HG02623 (cell line): ENCODE measurements around the gene IDI1.
"Not testable (repeated sequence)": the region's sequence is repeated elsewhere in the genome, so short reads cannot be mapped to it uniquely, and the experiment has no call there.

ENCODE experiments used
- ATAC-seq: cut with Tn5 transposase; IDR thresholded peaks from one replicate; pipeline ENCODE4 v1.9.1; 2021; ENCODE audit warnings: moderate library complexity; ENCODE audit not compliant: unreplicated experiment

The IDI1 gene

DNA sequence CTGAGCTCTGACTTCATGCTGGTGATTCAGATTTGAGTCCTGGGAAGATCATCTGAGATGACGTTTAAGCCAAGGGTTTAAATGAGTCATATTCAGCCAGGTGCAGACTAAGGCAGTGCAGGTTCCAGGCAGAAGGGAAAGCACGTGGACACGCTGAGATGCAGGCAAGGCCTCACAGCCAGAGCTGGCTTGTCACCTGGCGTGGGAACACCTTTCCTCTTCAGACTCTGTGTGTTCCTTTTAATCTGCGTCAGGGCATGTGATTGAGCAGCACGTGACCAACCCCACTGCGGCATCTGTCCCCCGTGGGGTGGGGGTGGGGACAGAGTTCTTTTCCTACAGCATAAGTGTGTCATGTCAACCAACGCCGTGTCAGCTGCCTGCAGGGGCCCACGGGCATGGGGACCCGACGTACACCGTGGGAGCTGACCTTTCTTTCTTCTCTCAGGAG lies 12.6 kb downstream of the IDI1 start:
- ATAC-seq = peak; percentile 77

DNA sequence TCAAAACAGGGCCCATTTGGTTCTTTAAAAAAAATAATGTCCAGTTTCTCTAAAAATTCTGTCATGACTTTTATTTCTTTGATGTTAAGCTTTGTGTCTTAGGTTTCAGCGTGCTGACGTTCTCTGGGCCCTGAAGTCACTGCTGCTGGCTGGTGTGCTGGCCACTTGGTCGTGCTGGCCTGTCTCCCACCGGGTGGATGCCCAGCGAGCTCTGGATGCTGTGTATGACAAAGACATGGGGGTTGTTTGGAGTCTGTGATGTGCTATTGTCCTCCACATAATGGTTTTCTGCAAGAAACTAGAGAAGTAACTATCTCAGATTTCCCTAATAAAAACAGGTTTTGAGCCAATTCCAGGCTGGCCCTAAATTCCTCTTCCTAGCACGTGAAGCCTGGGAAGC lies 13.7 kb downstream of the IDI1 start:
- no peak for ATAC-seq

GRCh38 chr10:1034758-1035157 lies 14.2 kb downstream of the IDI1 start:
- ATAC-seq = no peak

- no peak for ATAC-seq
Measured at GRCh38 chr10:1033601-1034000, 15.3 kb downstream of the IDI1 start.

GRCh38 chr10:1029838-1030237 lies 19.1 kb downstream of the IDI1 start:
- ATAC-seq = no peak

GRCh38 chr10:1026578-1026977 lies 22.3 kb downstream of the IDI1 start:
- ATAC-seq = no peak

DNA sequence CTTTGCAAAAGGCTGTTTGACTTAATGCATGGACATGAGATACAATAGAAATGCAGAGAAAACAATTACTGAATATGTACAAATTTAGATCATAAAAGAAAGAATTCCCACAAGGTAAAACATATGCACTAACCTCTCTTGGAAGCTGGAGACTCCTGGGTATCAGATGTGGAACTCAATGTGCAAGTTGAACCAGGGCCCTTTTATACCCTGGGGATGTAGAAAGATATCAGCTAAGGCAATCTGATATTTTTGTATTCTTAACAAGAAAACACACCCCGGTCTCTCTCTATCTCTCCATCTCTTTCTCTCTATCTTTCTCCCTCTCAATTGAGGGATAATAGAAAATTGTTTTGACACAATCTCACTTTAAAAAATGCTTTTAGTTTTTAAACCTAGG lies 23.2 kb downstream of the IDI1 start, which contains the start of gene IDI2:
Gene IDI2 (minus strand): TSS at position 177 of the 400 bp plus-strand sequence. CDS start 1,136 bp downstream, outside the sequence.
- no peak for ATAC-seq

DNA sequence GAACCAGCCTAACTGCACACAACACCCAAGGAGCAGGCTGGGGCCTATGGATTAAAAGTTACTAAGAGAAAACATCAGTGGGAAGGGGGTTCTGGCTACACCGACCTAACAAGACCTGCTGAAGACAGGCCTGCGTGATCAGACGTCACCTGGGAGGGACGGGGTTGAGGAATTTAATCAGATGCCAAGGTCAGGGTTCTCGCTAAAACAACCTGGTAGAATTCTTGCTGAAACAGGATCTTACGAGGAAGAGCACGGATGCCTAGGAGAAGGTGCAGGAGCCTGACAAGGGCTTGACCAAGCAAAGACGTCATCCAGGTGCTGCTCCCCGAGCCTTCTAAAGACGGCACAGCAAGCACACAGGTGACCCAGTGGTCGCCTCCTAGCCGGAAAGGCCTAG lies 24.8 kb downstream of the IDI1 start:
- no peak for ATAC-seq

- ATAC-seq = no peak
Measured at GRCh38 chr10:1022413-1022812, 26.5 kb downstream of the IDI1 start.

DNA sequence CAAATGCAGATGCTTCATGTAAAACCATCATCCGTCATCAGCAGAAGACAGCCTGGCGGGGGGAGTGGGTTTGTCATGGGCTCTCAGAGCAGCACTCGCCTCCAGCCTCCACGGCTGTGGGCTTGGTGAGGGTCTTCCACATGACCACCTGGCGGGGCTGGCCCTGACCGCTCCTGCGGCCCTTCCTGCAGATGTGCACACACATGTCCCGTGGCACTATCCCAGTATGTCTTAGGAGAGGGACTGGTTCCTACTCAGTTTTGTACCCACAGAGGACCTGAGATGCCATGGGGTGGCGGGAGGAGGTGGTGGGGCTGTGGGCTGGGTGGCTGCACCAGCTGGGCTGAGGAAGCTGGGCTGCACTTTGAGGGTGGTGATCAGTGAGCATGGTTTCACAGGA lies 28.0 kb downstream of the IDI1 start:
- ATAC-seq = no peak

DNA sequence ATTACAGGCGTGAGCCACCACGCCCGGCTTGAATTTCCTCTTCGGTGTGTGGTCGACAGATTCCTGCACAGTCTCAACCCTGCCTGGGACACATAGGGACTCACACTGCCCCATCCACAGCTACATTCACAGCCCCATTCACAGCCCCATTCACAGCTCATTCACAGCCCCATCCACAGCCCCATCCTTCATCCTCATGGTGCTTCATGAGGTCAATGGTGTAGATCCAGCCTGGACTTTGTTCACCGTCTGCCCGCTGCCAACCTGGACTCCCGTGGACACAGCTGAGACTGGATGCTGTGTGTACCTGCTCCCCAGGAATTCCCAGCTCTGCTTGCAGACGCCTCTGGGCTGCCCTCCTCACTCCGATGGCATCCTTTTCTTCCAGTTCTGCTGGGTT lies 28.5 kb downstream of the IDI1 start:
- no peak for ATAC-seq

- no peak for ATAC-seq
Measured at GRCh38 chr10:1019362-1019761, 29.6 kb downstream of the IDI1 start.

DNA sequence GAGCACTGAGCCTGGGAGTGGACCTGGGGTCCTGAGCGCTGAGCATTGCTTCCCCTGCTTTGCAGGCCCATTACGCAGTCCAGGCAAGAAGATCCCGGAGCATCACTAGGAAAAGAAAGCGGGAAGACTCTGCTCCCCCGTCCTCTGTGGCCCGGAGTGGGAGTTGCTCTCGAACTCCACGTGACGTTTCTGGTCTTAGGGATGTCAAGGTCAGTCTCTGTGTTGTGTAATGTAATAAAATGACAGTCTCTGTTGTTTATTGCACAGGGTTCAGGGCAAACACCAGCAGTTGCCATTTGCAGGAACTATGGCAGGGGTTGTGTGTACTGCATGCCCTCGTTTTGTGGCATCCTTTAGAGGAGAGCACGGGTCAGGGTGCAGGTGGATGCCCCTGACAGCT lies 33.2 kb downstream of the IDI1 start:
- no peak for ATAC-seq

DNA sequence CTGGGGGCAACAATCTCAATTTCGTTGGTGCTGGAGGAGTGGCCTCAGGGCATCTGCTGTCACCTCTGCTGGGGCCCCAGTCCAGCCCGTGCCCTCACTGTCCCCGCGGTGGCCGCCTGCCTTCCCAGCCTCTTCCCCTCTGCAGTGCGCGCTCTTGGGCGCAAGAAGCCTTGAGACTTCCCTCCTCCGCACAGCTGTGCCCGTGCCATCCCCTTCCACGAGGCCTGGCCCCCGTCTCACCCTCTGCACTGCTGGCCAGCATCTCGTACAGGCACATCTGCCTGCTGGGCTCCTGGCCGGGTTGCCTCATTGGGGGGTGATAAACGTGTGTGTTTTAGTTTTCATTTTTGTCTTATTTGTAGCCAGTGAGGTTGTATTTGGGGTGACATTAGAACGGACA lies 37.2 kb downstream of the IDI1 start:
- no peak for ATAC-seq

DNA sequence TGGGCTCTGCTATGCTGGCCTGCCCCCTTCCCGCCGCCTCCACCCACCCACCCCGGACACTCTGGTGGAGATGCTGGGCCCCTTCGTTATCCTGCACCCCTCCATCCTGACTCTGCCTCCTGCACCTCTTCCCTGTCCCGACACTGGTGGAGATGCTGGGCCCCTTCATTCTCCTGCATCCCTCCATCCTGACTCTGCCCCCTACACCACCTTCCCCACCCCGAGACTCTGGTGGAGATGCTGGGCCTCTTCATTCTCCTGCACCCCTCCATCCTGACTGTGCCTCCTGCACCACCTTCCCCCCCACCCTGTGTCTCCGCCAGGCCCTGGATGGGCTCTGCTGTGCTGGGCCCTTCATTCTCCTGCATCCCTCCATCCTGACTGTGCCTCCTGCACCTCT lies 38.2 kb downstream of the IDI1 start:
- no peak for ATAC-seq

- not testable (repeated sequence) for ATAC-seq
Measured at GRCh38 chr10:1009947-1010346, 39.0 kb downstream of the IDI1 start.

- ATAC-seq = no peak
Measured at GRCh38 chr10:1009071-1009494, 39.8 kb downstream of the IDI1 start.

DNA sequence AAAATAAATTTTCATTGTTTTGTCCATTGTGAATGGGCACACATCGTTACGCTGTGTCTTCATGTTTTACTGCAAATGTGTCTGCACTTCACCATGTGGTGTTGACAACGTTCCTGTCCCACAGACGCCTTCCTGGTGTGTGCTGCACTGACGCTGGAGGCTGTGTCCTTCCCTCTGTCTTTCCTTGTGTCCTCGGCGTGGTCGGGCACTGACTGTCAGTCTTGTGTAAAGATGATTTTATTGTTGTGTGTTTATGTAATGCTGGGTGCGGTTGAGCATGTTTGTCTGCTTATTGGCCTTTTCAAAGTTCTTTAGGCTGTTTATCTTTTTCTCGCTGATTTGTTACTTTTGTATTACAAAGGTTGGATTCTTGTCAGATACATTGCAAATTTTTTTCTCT lies 41.3 kb downstream of the IDI1 start:
- ATAC-seq = no peak

- no peak for ATAC-seq
Measured at GRCh38 chr10:1006573-1006972, 42.3 kb downstream of the IDI1 start.

- no peak for ATAC-seq
Measured at GRCh38 chr10:1003884-1004670, 44.8 kb downstream of the IDI1 start.

DNA sequence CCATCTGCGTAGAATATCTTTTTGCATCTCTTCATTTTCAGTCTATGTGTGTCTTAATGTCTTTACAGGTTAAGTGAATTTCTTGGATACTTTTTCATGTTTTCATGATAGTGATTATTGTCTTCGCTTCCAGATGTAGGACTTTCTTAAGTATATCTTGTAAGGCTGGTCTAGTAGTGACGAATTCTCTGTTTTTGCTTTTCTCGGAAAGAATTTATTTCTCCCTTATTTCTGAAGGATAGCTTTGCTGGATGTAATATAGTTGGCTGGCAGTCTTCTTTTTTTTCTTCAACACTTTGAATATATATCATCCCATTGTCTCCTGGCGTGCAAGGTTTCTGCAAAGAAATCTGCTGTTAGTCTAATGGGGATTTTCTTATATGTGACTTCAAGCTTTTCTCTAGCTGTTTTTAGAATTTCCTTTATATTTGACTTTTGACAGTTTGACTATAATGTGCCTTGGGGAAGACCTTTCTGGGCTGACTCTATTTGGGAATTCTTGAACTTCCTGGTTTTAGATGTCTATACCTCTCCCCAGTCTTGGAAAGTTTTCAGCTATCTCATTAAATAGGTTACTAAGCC lies 46.4 kb downstream of the IDI1 start:
- no peak for ATAC-seq

GRCh38 chr10:997266-998022 lies 51.5 kb downstream of the IDI1 start:
- ATAC-seq = no peak
